ENCODE data around the gene FCER2.

DNA sequence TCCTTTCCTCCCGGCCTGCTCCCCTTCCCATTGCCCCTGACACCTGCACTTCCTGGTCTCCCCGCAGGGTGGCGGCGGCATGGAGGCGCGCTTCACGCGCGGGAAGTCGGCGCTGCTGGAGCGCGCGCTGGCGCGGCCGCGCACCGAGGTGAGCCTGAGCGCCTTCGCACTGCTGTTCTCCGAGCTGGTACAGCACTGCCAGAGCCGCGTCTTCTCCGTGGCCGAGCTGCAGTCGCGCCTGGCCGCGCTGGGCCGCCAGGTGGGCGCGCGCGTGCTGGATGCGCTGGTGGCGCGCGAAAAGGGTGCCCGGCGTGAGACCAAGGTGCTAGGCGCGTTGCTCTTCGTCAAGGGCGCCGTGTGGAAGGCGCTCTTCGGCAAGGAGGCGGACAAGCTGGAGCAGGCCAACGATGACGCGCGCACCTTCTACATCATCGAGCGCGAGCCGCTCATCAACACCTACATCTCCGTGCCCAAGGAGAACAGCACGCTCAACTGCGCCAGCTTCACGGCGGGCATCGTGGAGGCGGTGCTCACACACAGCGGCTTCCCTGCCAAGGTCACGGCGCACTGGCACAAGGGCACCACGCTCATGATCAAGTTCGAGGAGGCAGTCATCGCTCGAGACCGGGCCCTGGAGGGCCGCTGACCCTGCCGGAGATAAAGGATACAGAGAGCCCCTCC, 19.6 kb downstream of the FCER2 start:
- TF ChIP-seq, protein P1, sequence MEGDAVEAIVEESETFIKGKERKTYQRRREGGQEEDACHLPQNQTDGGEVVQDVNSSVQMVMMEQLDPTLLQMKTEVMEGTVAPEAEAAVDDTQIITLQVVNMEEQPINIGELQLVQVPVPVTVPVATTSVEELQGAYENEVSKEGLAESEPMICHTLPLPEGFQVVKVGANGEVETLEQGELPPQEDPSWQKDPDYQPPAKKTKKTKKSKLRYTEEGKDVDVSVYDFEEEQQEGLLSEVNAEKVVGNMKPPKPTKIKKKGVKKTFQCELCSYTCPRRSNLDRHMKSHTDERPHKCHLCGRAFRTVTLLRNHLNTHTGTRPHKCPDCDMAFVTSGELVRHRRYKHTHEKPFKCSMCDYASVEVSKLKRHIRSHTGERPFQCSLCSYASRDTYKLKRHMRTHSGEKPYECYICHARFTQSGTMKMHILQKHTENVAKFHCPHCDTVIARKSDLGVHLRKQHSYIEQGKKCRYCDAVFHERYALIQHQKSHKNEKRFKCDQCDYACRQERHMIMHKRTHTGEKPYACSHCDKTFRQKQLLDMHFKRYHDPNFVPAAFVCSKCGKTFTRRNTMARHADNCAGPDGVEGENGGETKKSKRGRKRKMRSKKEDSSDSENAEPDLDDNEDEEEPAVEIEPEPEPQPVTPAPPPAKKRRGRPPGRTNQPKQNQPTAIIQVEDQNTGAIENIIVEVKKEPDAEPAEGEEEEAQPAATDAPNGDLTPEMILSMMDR (IDR thresholded peaks at IDR 0.05), result no peak
- TF ChIP-seq POLR2AphosphoS5 (IDR thresholded peaks at IDR 0.05) (no peak), POLR2A (IDR thresholded peaks at IDR 0.05) (no peak)
